K562 (cell line): ENCODE measurements around the gene CNPY4. TPM values are rescaled to one million over a fixed set of nuclear protein-coding genes. Genes with fewer than 3 reads are reported as not detected.

Experiments used
- ATAC-seq: fragments of 200-7000 bp; cut with Tn5 transposase; 3 replicates; pipeline ENCODE4 v1.9.1; 2020; ENCODE audit warnings: moderate library complexity
- BruUV-seq: library from RNA; stranded (reverse); fragments of 400-500 nt; replicated peaks from 2 replicates; lab custom pipeline; 2021; lab: Mats Ljungman, UMichigan
- CTCF ChIA-PET: fragments of 300-600 bp; formaldehyde crosslinking; extraction: SDS; loops from one replicate; lab custom pipeline; 2021; ENCODE audit warnings: low intra/inter-chr PET ratio; lab: Yijun Ruan, JAX
- POLR2A ChIA-PET: fragments of 300-600, 350-650 bp; sonication (Branson Sonifier 250); formaldehyde crosslinking; extraction: SDS; loops from one replicate; lab custom pipeline; 2021; ENCODE audit warnings: antibody characterized with exemption, inconsistent platforms; lab: Yijun Ruan, JAX
- DNase-seq, 4 experiments: peaks; one replicate each; pipeline versions ENCODE4 v3.0.0 to v3.0.0-alpha.2; 2011 to 2018; ENCODE audit warnings: low spot score in 3 of 4, mixed read lengths in 3 of 4; ENCODE audit errors: extremely low read depth in 1 of 4
- FAIRE-seq: peaks from 2 replicates; lab custom pipeline; 2011; peaks lifted over from hg19 to GRCh38; lab: Jason Lieb, UNC
- H2AFZ ChIP-seq: 2 replicates; pipeline ENCODE4 v1.6.0; 2011; ENCODE audit warnings: low read depth, low read length, control low read depth, inconsistent platforms
- H3K27ac ChIP-seq: fragments of 200-600 bp; 3 replicates; pipeline ENCODE4 v1.8.0; 2011; ENCODE audit warnings: low read depth, mild to moderate bottlenecking, control low read depth, inconsistent platforms, low read length, moderate library complexity, mixed read lengths; ENCODE audit errors: extremely low read depth
- H3K27me3 ChIP-seq, 2 experiments: fragments of 300-600 bp in 1 of 2; 2 replicates in 1 of 2; 3 replicates in 1 of 2; pipeline versions ENCODE4 v1.6.0 to v1.8.0; 2011; ENCODE audit warnings: inconsistent platforms in 2 of 2, low read length in 2 of 2, mild to moderate bottlenecking in 1 of 2, mixed read lengths in 1 of 2, moderate library complexity in 1 of 2; ENCODE audit not compliant: control insufficient read depth in 2 of 2, insufficient read depth in 2 of 2
- H3K36me3 ChIP-seq: fragments of 300-600 bp; 3 replicates; pipeline ENCODE4 v1.8.0; 2011; ENCODE audit warnings: mild to moderate bottlenecking, low read length, inconsistent platforms; ENCODE audit not compliant: control insufficient read depth, insufficient read depth
- H3K4me1 ChIP-seq, 2 experiments: fragments of 200-600 bp in 1 of 2; replicated peaks in 1 of 2; 2 replicates in 1 of 2; 3 replicates in 1 of 2; pipeline versions ENCODE4 v1.5.1 to v1.8.0; 2011; ENCODE audit warnings: inconsistent platforms in 2 of 2, low read length in 2 of 2, mild to moderate bottlenecking in 1 of 2, mixed read lengths in 1 of 2, moderate library complexity in 1 of 2; ENCODE audit not compliant: control insufficient read depth in 2 of 2, insufficient read depth in 2 of 2
- H3K4me2 ChIP-seq: 2 replicates; pipeline ENCODE4 v1.6.1; 2011; ENCODE audit warnings: low read length, control low read depth, inconsistent platforms, mixed read lengths; ENCODE audit not compliant: insufficient read depth
- H3K4me3 ChIP-seq: fragments of 200-600 bp; sonication (generic), shearing (Covaris generic); 2 replicates; pipeline ENCODE4 v1.5.1; 2016; ENCODE audit warnings: control low read depth, inconsistent platforms
- H3K79me2 ChIP-seq: fragments of 200-600 bp; 3 replicates; pipeline ENCODE4 v1.8.0; 2011; ENCODE audit warnings: low read length, inconsistent platforms; ENCODE audit not compliant: control insufficient read depth, insufficient read depth
- H3K9ac ChIP-seq, 2 experiments: 2 replicates each; pipeline versions ENCODE4 v1.6.0 to v1.6.1; 2011; ENCODE audit warnings: low read depth in 2 of 2, low read length in 2 of 2, control low read depth in 1 of 2, inconsistent platforms in 1 of 2, mild to moderate bottlenecking in 1 of 2, mixed read lengths in 1 of 2; ENCODE audit not compliant: insufficient read depth in 1 of 2
- H3K9me1 ChIP-seq: one replicate; pipeline ENCODE4 v1.6.0; 2011; ENCODE audit warnings: inconsistent platforms, mild to moderate bottlenecking, low read length, moderate library complexity; ENCODE audit not compliant: control insufficient read depth, insufficient read depth
- H3K9me3 ChIP-seq: replicated peaks from 2 replicates; pipeline ENCODE4 v1.5.1; 2011; ENCODE audit warnings: low read depth, low read length, inconsistent platforms; ENCODE audit not compliant: control insufficient read depth, insufficient read depth
- H4K20me1 ChIP-seq: replicated peaks from 2 replicates; pipeline ENCODE4 v1.6.1; 2011; ENCODE audit warnings: low read length, inconsistent platforms, mixed read lengths; ENCODE audit not compliant: control insufficient read depth, insufficient read depth
- E2F4 ChIP-seq: sonication (generic); formaldehyde crosslinking; IDR thresholded peaks from 2 replicates; pipeline ENCODE4 v1.8.0; 2022; ENCODE audit warnings: mild to moderate bottlenecking, low read depth, missing genetic modification reagents
- ESRRA ChIP-seq: fragments of 450-650 bp; IDR thresholded peaks from 2 replicates; pipeline ENCODE4 v1.6.1; 2014; ENCODE audit warnings: low read depth, mild to moderate bottlenecking, moderate library complexity, borderline replicate concordance
- HMGN3 ChIP-seq: IDR thresholded peaks from 2 replicates; pipeline ENCODE4 v1.6.1; 2011; ENCODE audit warnings: borderline replicate concordance, low read depth, mild to moderate bottlenecking, mixed read lengths, low read length; ENCODE audit not compliant: insufficient read length; ENCODE audit errors: extremely low read depth
- L3MBTL2 ChIP-seq: fragments of 450-650 bp; IDR thresholded peaks from 2 replicates; pipeline ENCODE4 v1.6.1; 2016; ENCODE audit warnings: mild to moderate bottlenecking, moderate library complexity
- NR2C1 ChIP-seq, 2 experiments: fragments of 450-650 bp; IDR thresholded peaks; 2 replicates each; pipeline ENCODE4 v1.6.1; 2017; ENCODE audit warnings: mild to moderate bottlenecking in 2 of 2, antibody characterized with exemption in 1 of 2, inconsistent platforms in 1 of 2, missing compliant biosample characterization in 1 of 2, missing genetic modification characterization in 1 of 2
- PHF8 ChIP-seq: fragments of 200-600 bp; sonication (generic); IDR thresholded peaks from 2 replicates; pipeline ENCODE4 v1.6.1; 2012; ENCODE audit warnings: mixed run types, mild to moderate bottlenecking, inconsistent platforms, low read length, moderate library complexity, borderline replicate concordance
- TCF7L2 ChIP-seq: fragments of 150-350 bp; IDR thresholded peaks from 2 replicates; pipeline ENCODE4 v1.6.1; 2016; ENCODE audit warnings: low read depth, mild to moderate bottlenecking, low read length, moderate library complexity
- ZFPM2 ChIP-seq: fragments of 250-450 bp; sonication (Bioruptor Pico); IDR thresholded peaks from 2 replicates; pipeline ENCODE4 v1.5.1; 2022; ENCODE audit warnings: mild to moderate bottlenecking
- ZKSCAN3 ChIP-seq: fragments of 250-450 bp; sonication (Bioruptor Pico); IDR thresholded peaks from 2 replicates; pipeline ENCODE4 v1.4.0; 2020
- ZZZ3 ChIP-seq: fragments of 450-650 bp; IDR thresholded peaks from 2 replicates; pipeline ENCODE4 v1.6.1; 2016; ENCODE audit warnings: antibody characterized with exemption, mild to moderate bottlenecking, moderate library complexity
- WGBS: fragments of 100-300 bp; shearing (Covaris generic); methylation state at CpG from one replicate; pipeline ENCODE4 v1.1.6; 2016; ENCODE audit warnings: low coverage, mixed read lengths; ENCODE audit not compliant: insufficient coverage; ENCODE audit errors: missing lambda C conversion rate; 5-methylcytosine and 5-hydroxymethylcytosine counted together
- in situ Hi-C: fragments of 300-500 bp; cut with MboI; formaldehyde crosslinking; loops from 4 replicates; pipeline ENCODE4 v1.15.0; 2018; ENCODE audit warnings: inconsistent platforms, mixed read lengths
- intact Hi-C: fragments of 100-400 bp; cut with micrococcal nuclease; formaldehyde crosslinking; loops from 2 replicates; pipeline ENCODE4 v1.14.2; 2022
- polyA plus RNA-seq, 8 experiments: library from polyadenylated mRNA; depleted of rRNA in 4 of 8; stranded (reverse) in 5 of 8; unstranded in 3 of 8; fragments of >200 nt; fragmentation: Nextera tagmentation in 2 of 8; fragmentation: Illumina TruSeq in 1 of 8; extraction: Ambion mirVana in 2 of 8; extraction: Trizol in 1 of 8; gene quantifications; 2 replicates each; pipeline versions ENCODE4 v1.2.1 to v1.2.3, GENCODE V29; 2011 to 2014; ENCODE audit warnings: inconsistent platforms in 1 of 8, missing spikeins in 1 of 8
- total RNA-seq, 7 experiments: library from RNA; depleted of rRNA in 6 of 7; stranded (reverse); fragments of >200 nt in 6 of 7; fragmentation: Illumina TruSeq in 2 of 7; extraction: Trizol in 2 of 7; gene quantifications; 2 replicates each; pipeline versions ENCODE4 v1.2.1 to v1.2.3, GENCODE V29; 2011 to 2021; ENCODE audit warnings: low replicate concordance in 1 of 7

Gene CNPY4
- total and polyA plus RNA-seq, 9 of the 15 experiments (the other 6 are each of a cell fraction or from before 2014, with no cell fraction given): 1.9 to 11.2 (median 7.0) TPM

GRCh38 chr7:100157334-100158228 is 38.1 kb downstream of the CNPY4 start:
- intact Hi-C loops: loop anchor here (1.0 to 5.0 kb wide), 3 partner anchors 10 to 115 kb away; no protein-coding TSS in a partner anchor
- ChIA-PET CTCF (no interaction called here), POLR2A (interaction anchor here (0.7 to 2.1 kb wide), 7 partner anchors 10 to 140 kb away, joined by 3 to 8 read pairs (median 3); no protein-coding TSS in a partner anchor)
- Histone ChIP-seq H3K79me2 (peaks cover 30% of the 10 kb centered on the region), H3K9me1 (no peaks in the 10 kb centered on the region), H3K27ac (peak overlapping the region; percentile 91), H3K4me3 (peak overlapping the region; percentile 99), H3K4me1 (peaks cover 30 to 74% of the 10 kb centered on the region in 2 experiments), H3K27me3 (no peaks in the 10 kb centered on the region), H3K4me2 (peak overlapping the region; percentile 89), H3K9me3 (no peaks in the 10 kb centered on the region), H3K9ac (peak overlapping the region; percentile 90 to 98), H3K36me3 (peaks cover 45% of the 10 kb centered on the region), H2AFZ (no peak overlapping the region), H4K20me1 (peaks cover 10% of the 10 kb centered on the region)
- DNase-seq: peak; percentile 62 to 88 (median 73)
- 4% methylated on average over 20 of the region's 32 CpGs for WGBS
- in situ Hi-C loops: no loop called here
- peak; percentile 73 for FAIRE-seq
- BruUV-seq: TSS peak; percentile 54
- peak; percentile 80 for ATAC-seq
- TF ChIP-seq PHF8 (no peak), TCF7L2 (no peak), ESRRA (peak; percentile 76; the same call in 1 of the 2 replicates), E2F4 (CRISPR knock-in tag) (no peak), HMGN3 (peak; percentile 81), ZZZ3 (no peak), ZKSCAN3 (CRISPR knock-in tag) (no peak), NR2C1 (IDR thresholded peaks at IDR 0.05) (0 out of 2 replicates have a peak, but pooled peaks have one; percentile 33), NR2C1 (tag; IDR thresholded peaks at IDR 0.05) (peak; percentile 61; the same call in 1 of the 2 replicates), L3MBTL2 (no peak), ZFPM2 (CRISPR knock-in tag) (no peak)
